Stomach (tissue), 4 donors: ENCODE measurements around the gene TNRC6C.

Experiments
- CTCF ChIP-seq, 7 experiments: fragments of 450-650 bp in 4 of 7; fragments of 200-600 bp in 3 of 7; sonication (generic) in 3 of 7; IDR thresholded peaks; one replicate each; pipeline ENCODE4 v1.5.1; 2016 to 2019; ENCODE audit warnings: antibody characterized with exemption in 7 of 7, control low read depth in 2 of 7, mild to moderate bottlenecking in 1 of 7
- EP300 ChIP-seq: sonication (generic); formaldehyde crosslinking; IDR thresholded peaks from one replicate; pipeline ENCODE4 v1.6.1; 2017; ENCODE audit warnings: antibody characterized with exemption
- POLR2A ChIP-seq, 4 donors: fragments of 450-650 bp; IDR thresholded peaks; one replicate each; pipeline ENCODE4 v1.6.1; 2016; ENCODE audit warnings: antibody characterized with exemption in 4 of 4, control low read depth in 2 of 4, mild to moderate bottlenecking in 1 of 4, moderate library complexity in 1 of 4
- POLR2AphosphoS5 ChIP-seq, 3 donors: sonication (generic); formaldehyde crosslinking; IDR thresholded peaks; one replicate each; pipeline ENCODE4 v1.6.1; 2016; ENCODE audit warnings: antibody characterized with exemption in 3 of 3

DNA sequence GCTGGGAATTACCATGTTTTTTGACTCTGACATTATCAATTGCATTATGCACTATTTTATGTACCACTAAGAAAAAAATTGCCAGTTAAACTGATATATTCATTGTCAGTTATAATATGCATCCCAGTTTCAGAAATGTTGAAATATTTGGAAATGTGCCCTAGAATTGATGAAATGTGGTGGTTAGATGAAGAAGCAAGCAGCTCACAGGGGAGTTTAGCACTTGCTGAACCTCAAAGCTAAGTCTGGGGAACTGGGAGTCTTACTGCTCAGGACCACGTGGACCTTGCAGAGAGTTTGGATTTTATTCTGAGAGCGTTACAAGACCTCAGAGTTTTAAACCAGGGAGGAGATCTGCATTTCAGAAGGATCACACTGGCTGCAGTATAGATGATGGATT lies 67.9 kb downstream of the TNRC6C start:
- TF ChIP-seq EP300 (no peak), CTCF (IDR thresholded peaks at IDR 0.05) (no peak), POLR2A (IDR thresholded peaks at IDR 0.05) (no peak), POLR2AphosphoS5 (IDR thresholded peaks at IDR 0.05) (no peak)
